CD4-positive, alpha-beta T cell (primary cell): ENCODE data around the gene MYH15. TPM values are rescaled to one million over a fixed set of nuclear protein-coding genes. Genes with fewer than 3 reads are reported as not detected.

Experiments used
- ATAC-seq: fragments of 200-7000 bp; cut with Tn5 transposase; one replicate; pipeline ENCODE4 v1.10.0; 2022; ENCODE audit warnings: mild to moderate bottlenecking; ENCODE audit not compliant: poor library complexity
- CTCF ChIA-PET: fragments of 350-600 bp; sonication (Branson Sonifier 250); formaldehyde crosslinking; loops from one replicate; lab custom pipeline; 2021; ENCODE audit warnings: antibody characterized with exemption, inconsistent platforms; lab: Charles Lee
- POLR2A ChIA-PET: fragments of 350-600 bp; sonication (Branson Sonifier 250); formaldehyde crosslinking; loops from one replicate; lab custom pipeline; 2021; ENCODE audit warnings: antibody characterized with exemption, inconsistent platforms; lab: Charles Lee
- DNase-seq, 14 experiments: peaks; one replicate each; pipeline ENCODE4 v3.0.0-alpha.2; 2013 to 2020; ENCODE audit warnings: mixed read lengths in 2 of 14
- H3K27ac ChIP-seq, 2 donors: one replicate each; pipeline versions ENCODE4 v1.5.1 to v1.7.0; 2013; ENCODE audit warnings: low read length in 2 of 2, low read depth in 1 of 2, mild to moderate bottlenecking in 1 of 2
- H3K27me3 ChIP-seq, 2 experiments: 1 replicate in 1 of 2; 2 replicates in 1 of 2; pipeline versions ENCODE4 v1.6.1 to v1.7.0; 2013; ENCODE audit warnings: low read length in 2 of 2, control low read depth in 1 of 2, mild to moderate bottlenecking in 1 of 2, moderate library complexity in 1 of 2; ENCODE audit not compliant: insufficient read depth in 2 of 2, control insufficient read depth in 1 of 2
- H3K36me3 ChIP-seq: one replicate; pipeline ENCODE4 v1.6.1; 2013; ENCODE audit warnings: low read length, control low read depth; ENCODE audit not compliant: insufficient read depth
- H3K4me1 ChIP-seq: one replicate; pipeline ENCODE4 v1.6.1; 2013; ENCODE audit warnings: low read length, control low read depth; ENCODE audit not compliant: insufficient read depth
- H3K4me3 ChIP-seq: one replicate; pipeline ENCODE4 v1.5.1; 2013; ENCODE audit warnings: mild to moderate bottlenecking, low read length, moderate library complexity
- H3K9me3 ChIP-seq, 2 experiments: 1 replicate in 1 of 2; 2 replicates in 1 of 2; pipeline versions ENCODE4 v1.6.1 to v1.7.0; 2013; ENCODE audit warnings: low read length in 2 of 2, mild to moderate bottlenecking in 2 of 2, control low read depth in 1 of 2, moderate library complexity in 1 of 2; ENCODE audit not compliant: control insufficient read depth in 1 of 2, insufficient read depth in 1 of 2
- H3K27ac Mint-ChIP-seq: one replicate; pipeline ENCODE4 v1.8.0; 2020; ENCODE audit warnings: mixed read lengths
- H3K27me3 Mint-ChIP-seq: one replicate; pipeline ENCODE4 v1.8.0; 2021; ENCODE audit warnings: mixed read lengths
- H3K36me3 Mint-ChIP-seq: one replicate; pipeline ENCODE4 v1.8.0; 2021; ENCODE audit warnings: low read depth, mixed read lengths
- H3K4me1 Mint-ChIP-seq: one replicate; pipeline ENCODE4 v1.8.0; 2021; ENCODE audit warnings: low read depth, mixed read lengths
- H3K4me3 Mint-ChIP-seq: one replicate; pipeline ENCODE4 v1.8.0; 2020; ENCODE audit warnings: mild to moderate bottlenecking, mixed read lengths
- H3K9me3 Mint-ChIP-seq: one replicate; pipeline ENCODE4 v1.8.0; 2020; ENCODE audit warnings: mixed read lengths
- CTCF ChIP-seq: fragments of 200-600 bp; IDR thresholded peaks from one replicate; pipeline ENCODE4 v1.8.0; 2022; ENCODE audit warnings: antibody characterized with exemption, mild to moderate bottlenecking
- intact Hi-C, 2 experiments: fragments of 100-400 bp; cut with DNase I in 1 of 2; cut with micrococcal nuclease in 1 of 2; formaldehyde crosslinking; loops; one replicate each; pipeline versions ENCODE4 v1.15.1 to v1.9.0; 2023 to 2025; cut with DNase I, micrococcal nuclease
- total RNA-seq, 174 experiments: library from RNA in 2 of 174; stranded (reverse) in 2 of 174; gene quantifications; one replicate each; pipeline ENCODE4 v1.2.3 and lab custom pipeline; 2021 to 2026

Gene MYH15
- total RNA-seq, 2 experiments from 2014 or later = 0.05 to 0.08 TPM

GRCh38 chr3:108394016-108394415, 116.4 kb downstream of the MYH15 start:
- no peak overlapping the region for H3K4me3 Mint-ChIP-seq
- no peaks in the 10 kb centered on the region for H3K9me3 ChIP-seq
- no peak overlapping the region for H3K4me3 ChIP-seq
- no peak for TF ChIP-seq CTCF
- no peaks in the 10 kb centered on the region for H3K4me1 ChIP-seq
- peaks cover 0 to 5% of the 10 kb centered on the region in 2 experiments for H3K27me3 ChIP-seq
- ChIA-PET CTCF (no interaction called here), POLR2A (no interaction called here)
- no peaks in the 10 kb centered on the region for H3K36me3 Mint-ChIP-seq
- H3K4me1 Mint-ChIP-seq = no peaks in the 10 kb centered on the region
- H3K27ac ChIP-seq = no peak overlapping the region
- DNase-seq (no peak), ATAC-seq (no peak)
- H3K9me3 Mint-ChIP-seq = no peaks in the 10 kb centered on the region
- H3K27me3 Mint-ChIP-seq = no peaks in the 10 kb centered on the region
- H3K27ac Mint-ChIP-seq = no peak overlapping the region
- no peaks in the 10 kb centered on the region for H3K36me3 ChIP-seq
- intact Hi-C loops = no loop called here

GRCh38 chr3:108393128-108393900, 117.1 kb downstream of the MYH15 start:
- no peak overlapping the region for H3K27ac ChIP-seq
- no peaks in the 10 kb centered on the region for H3K9me3 ChIP-seq
- POLR2A ChIA-PET = interaction anchor here (0.6 kb wide), 1 partner anchor 33 kb away, joined by 3 read pairs; no protein-coding TSS in a partner anchor
- TF ChIP-seq CTCF = no peak
- H3K4me3 ChIP-seq = no peak overlapping the region
- H3K27me3 ChIP-seq = peaks cover 0 to 5% of the 10 kb centered on the region in 2 experiments
- DNase-seq = no peak
- H3K4me1 Mint-ChIP-seq = no peaks in the 10 kb centered on the region
- H3K4me3 Mint-ChIP-seq = no peak overlapping the region
- no peaks in the 10 kb centered on the region for H3K36me3 ChIP-seq
- H3K9me3 Mint-ChIP-seq = no peaks in the 10 kb centered on the region
- no peak for ATAC-seq
- no peaks in the 10 kb centered on the region for H3K27me3 Mint-ChIP-seq
- CTCF ChIA-PET = no interaction called here
- H3K27ac Mint-ChIP-seq = no peak overlapping the region
- H3K36me3 Mint-ChIP-seq = no peaks in the 10 kb centered on the region
- no peaks in the 10 kb centered on the region for H3K4me1 ChIP-seq
- intact Hi-C loops = no loop called here

- Mint-ChIP-seq H3K36me3 (no peaks in the 10 kb centered on the region), H3K9me3 (no peaks in the 10 kb centered on the region), H3K27ac (no peak overlapping the region), H3K4me3 (no peak overlapping the region), H3K4me1 (no peaks in the 10 kb centered on the region), H3K27me3 (no peaks in the 10 kb centered on the region)
- ATAC-seq = no peak
- TF ChIP-seq CTCF = no peak
- CTCF ChIA-PET = no interaction called here
- intact Hi-C loops = no loop called here
- Histone ChIP-seq H3K27me3 (peaks cover 0 to 4% of the 10 kb centered on the region in 2 experiments), H3K4me3 (no peak overlapping the region), H3K36me3 (no peaks in the 10 kb centered on the region), H3K4me1 (no peaks in the 10 kb centered on the region), H3K9me3 (no peaks in the 10 kb centered on the region), H3K27ac (no peak overlapping the region)
- no peak for DNase-seq
- POLR2A ChIA-PET = no interaction called here
These were observed 118.3 kb downstream of the MYH15 start for GRCh38 chr3:108391917-108392593.
